Hepatocyte (in vitro differentiated cells): ENCODE results near the gene MRPS27. TPM values are rescaled to one million over a fixed set of nuclear protein-coding genes. Genes with fewer than 3 reads are reported as not detected.

Experiments used
- DNase-seq: peaks from one replicate; pipeline ENCODE4 v3.0.0-alpha.2; 2016; ENCODE audit warnings: low spot score
- H2AFZ ChIP-seq: fragments of 200-600 bp; sonication (generic); 2 replicates; pipeline ENCODE4 v1.6.0; 2016; ENCODE audit warnings: antibody characterized with exemption, mild to moderate bottlenecking
- H3K27ac ChIP-seq: fragments of 200-600 bp; sonication (generic); 2 replicates; pipeline ENCODE4 v1.5.1; 2016; ENCODE audit warnings: mild to moderate bottlenecking
- H3K27me3 ChIP-seq: fragments of 200-600 bp; sonication (generic); 2 replicates; pipeline ENCODE4 v1.6.1; 2016
- H3K36me3 ChIP-seq: fragments of 200-600 bp; sonication (generic); replicated peaks from 2 replicates; pipeline ENCODE4 v1.5.1; 2016; ENCODE audit warnings: low read depth; ENCODE audit not compliant: insufficient read depth
- H3K4me1 ChIP-seq: fragments of 200-600 bp; sonication (generic); 2 replicates; pipeline ENCODE4 v1.5.1; 2016; ENCODE audit warnings: mild to moderate bottlenecking, moderate library complexity; ENCODE audit not compliant: insufficient read depth
- H3K4me2 ChIP-seq: fragments of 200-600 bp; sonication (generic); 2 replicates; pipeline ENCODE4 v1.6.0; 2016
- H3K4me3 ChIP-seq: fragments of 200-600 bp; sonication (generic); 2 replicates; pipeline ENCODE4 v1.5.1; 2016; ENCODE audit warnings: mild to moderate bottlenecking
- H3K79me2 ChIP-seq: fragments of 200-600 bp; sonication (generic); 2 replicates; pipeline ENCODE4 v1.6.0; 2017; ENCODE audit warnings: mild to moderate bottlenecking
- H3K9me2 ChIP-seq: fragments of 200-600 bp; sonication (generic); replicated peaks from 2 replicates; pipeline ENCODE4 v1.6.0; 2017; ENCODE audit warnings: mild to moderate bottlenecking; ENCODE audit not compliant: insufficient read depth
- H3K9me3 ChIP-seq: fragments of 200-600 bp; sonication (generic); 2 replicates; pipeline ENCODE4 v1.5.1; 2016; ENCODE audit warnings: low read depth, mild to moderate bottlenecking
- H4K20me1 ChIP-seq: fragments of 200-600 bp; sonication (generic); 2 replicates; pipeline ENCODE4 v1.6.0; 2016; ENCODE audit warnings: mild to moderate bottlenecking; ENCODE audit not compliant: insufficient read depth, poor library complexity, severe bottlenecking
- CTCF ChIP-seq: fragments of 200-600 bp; sonication (generic); IDR thresholded peaks from 2 replicates; pipeline ENCODE4 v1.5.1; 2016; ENCODE audit warnings: antibody characterized with exemption, mild to moderate bottlenecking; ENCODE audit not compliant: poor library complexity
- EZH2 ChIP-seq: fragments of 200-600 bp; sonication (generic); IDR thresholded peaks from 2 replicates; pipeline ENCODE4 v1.6.1; 2016; ENCODE audit warnings: antibody characterized with exemption, mild to moderate bottlenecking, borderline replicate concordance
- EZH2phosphoT487 ChIP-seq: fragments of 200-600 bp; sonication (generic); IDR thresholded peaks from one replicate; pipeline ENCODE4 v1.6.1; 2018; ENCODE audit warnings: antibody characterized with exemption, mild to moderate bottlenecking, low read depth, moderate library complexity; ENCODE audit not compliant: unreplicated experiment, severe bottlenecking
- WGBS: methylation state at CpG from one replicate; pipeline ENCODE4 v1.1.6; 2016; ENCODE audit warnings: low lambda C conversion rate; ENCODE audit errors: missing lambda C conversion rate; 5-methylcytosine and 5-hydroxymethylcytosine counted together
- polyA plus RNA-seq: library from polyadenylated mRNA; unstranded; fragments of >200 nt; fragmentation: Nextera tagmentation; extraction: Ambion mirVana; gene quantifications from 2 replicates; pipeline ENCODE4 v1.2.1, GENCODE V29; 2016
- total RNA-seq: library from RNA; depleted of rRNA; stranded (reverse); fragments of >200 nt; gene quantifications from 2 replicates; pipeline ENCODE4 v1.2.3, GENCODE V29; 2014

Gene MRPS27
- total and polyA plus RNA-seq, 2 experiments from 2014 or later, result 35.6 to 63.5 TPM

- Histone ChIP-seq H3K4me2 (no peak overlapping the region), H3K27ac (no peak overlapping the region), H3K4me1 (peaks cover 20% of the 10 kb centered on the region), H4K20me1 (no peaks in the 10 kb centered on the region), H3K36me3 (no peaks in the 10 kb centered on the region), H3K79me2 (peaks cover 3% of the 10 kb centered on the region), H3K4me3 (no peak overlapping the region), H3K9me2 (no peaks in the 10 kb centered on the region), H2AFZ (no peak overlapping the region), H3K9me3 (no peaks in the 10 kb centered on the region), H3K27me3 (no peaks in the 10 kb centered on the region)
- no peak for DNase-seq
- TF ChIP-seq EZH2phosphoT487 (no peak), CTCF (no peak), EZH2 (no peak)
- 86% methylated on average over 7 of the region's 7 CpGs for WGBS
Observed at GRCh38 chr5:72242796-72243475, 77.1 kb downstream of the MRPS27 start.

GRCh38 chr5:72241346-72242003, 78.6 kb downstream of the MRPS27 start:
- no peak for DNase-seq
- Histone ChIP-seq H3K27ac (no peak overlapping the region), H2AFZ (no peak overlapping the region), H3K27me3 (no peaks in the 10 kb centered on the region), H3K4me2 (no peak overlapping the region), H3K9me2 (no peaks in the 10 kb centered on the region), H4K20me1 (no peaks in the 10 kb centered on the region), H3K4me3 (no peak overlapping the region), H3K9me3 (no peaks in the 10 kb centered on the region), H3K36me3 (no peaks in the 10 kb centered on the region), H3K4me1 (peaks cover 15% of the 10 kb centered on the region), H3K79me2 (peaks cover 3% of the 10 kb centered on the region)
- 69% methylated on average over 5 of the region's 5 CpGs for WGBS
- TF ChIP-seq EZH2, result no peak
- no peak for TF ChIP-seq CTCF
- no peak for TF ChIP-seq EZH2phosphoT487

- no peaks in the 10 kb centered on the region for H4K20me1 ChIP-seq
- no peaks in the 10 kb centered on the region for H3K9me3 ChIP-seq
- H3K79me2 ChIP-seq, result peaks cover 3% of the 10 kb centered on the region
- 86% methylated on average over 5 of the region's 5 CpGs for WGBS
- no peak overlapping the region for H3K27ac ChIP-seq
- no peak overlapping the region for H3K4me2 ChIP-seq
- H3K9me2 ChIP-seq, result no peaks in the 10 kb centered on the region
- H3K27me3 ChIP-seq, result no peaks in the 10 kb centered on the region
- H3K4me1 ChIP-seq, result no peaks in the 10 kb centered on the region
- no peak for TF ChIP-seq EZH2
- TF ChIP-seq EZH2phosphoT487, result no peak
- no peak for TF ChIP-seq CTCF
- no peak overlapping the region for H3K4me3 ChIP-seq
- no peaks in the 10 kb centered on the region for H3K36me3 ChIP-seq
- DNase-seq, result no peak
- no peak overlapping the region for H2AFZ ChIP-seq
Observed at GRCh38 chr5:72238712-72239445, 81.2 kb downstream of the MRPS27 start.
